ENCODE measurements around the gene STUM. TPM values are rescaled to one million over a fixed set of nuclear protein-coding genes. Genes with fewer than 3 reads are reported as not detected.

Gene STUM
- total RNA-seq, 6 experiments from 2014 or later: 0.06 to 0.68 (median 0.13) TPM; not detected in 2

DNA sequence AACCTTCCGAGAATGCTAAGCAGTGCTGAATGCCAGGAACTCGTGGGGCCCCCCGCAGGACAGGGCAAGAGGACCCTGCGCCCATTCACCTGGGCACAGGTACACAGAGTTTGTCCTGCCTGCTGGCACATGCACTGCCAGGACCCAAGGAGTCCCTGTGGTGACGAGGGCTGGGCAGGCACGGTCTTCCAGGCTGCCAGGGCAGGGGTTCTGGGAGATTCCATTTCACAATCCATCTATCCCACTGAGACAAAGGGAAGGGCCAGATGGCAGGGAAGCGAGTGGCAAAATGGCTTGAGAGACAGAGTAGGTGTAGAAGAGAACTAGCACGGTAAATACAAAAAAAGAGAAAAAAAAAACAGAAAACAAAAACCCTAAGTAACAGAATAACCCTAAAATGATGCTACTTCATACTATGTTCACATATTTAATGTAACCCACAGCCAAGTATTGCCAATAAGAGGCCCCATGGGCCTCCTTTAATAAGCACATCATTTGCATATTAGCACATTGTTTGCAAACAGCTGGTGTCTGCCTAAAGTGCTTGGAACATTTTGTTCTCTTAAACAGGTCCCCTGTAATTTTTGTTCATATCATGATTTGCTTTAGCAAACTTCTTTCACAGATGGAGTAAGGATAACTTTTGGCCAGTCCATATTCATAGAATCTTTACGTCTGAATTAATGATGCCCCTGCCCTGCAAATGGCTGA, 83.8 kb downstream of the STUM start:
- DNase-seq (peak in 1 of 3 donors; percentile 32), ATAC-seq (no peak)
- intact Hi-C loops (cut with DNase I): no loop called here
- TF ChIP-seq, protein P1, sequence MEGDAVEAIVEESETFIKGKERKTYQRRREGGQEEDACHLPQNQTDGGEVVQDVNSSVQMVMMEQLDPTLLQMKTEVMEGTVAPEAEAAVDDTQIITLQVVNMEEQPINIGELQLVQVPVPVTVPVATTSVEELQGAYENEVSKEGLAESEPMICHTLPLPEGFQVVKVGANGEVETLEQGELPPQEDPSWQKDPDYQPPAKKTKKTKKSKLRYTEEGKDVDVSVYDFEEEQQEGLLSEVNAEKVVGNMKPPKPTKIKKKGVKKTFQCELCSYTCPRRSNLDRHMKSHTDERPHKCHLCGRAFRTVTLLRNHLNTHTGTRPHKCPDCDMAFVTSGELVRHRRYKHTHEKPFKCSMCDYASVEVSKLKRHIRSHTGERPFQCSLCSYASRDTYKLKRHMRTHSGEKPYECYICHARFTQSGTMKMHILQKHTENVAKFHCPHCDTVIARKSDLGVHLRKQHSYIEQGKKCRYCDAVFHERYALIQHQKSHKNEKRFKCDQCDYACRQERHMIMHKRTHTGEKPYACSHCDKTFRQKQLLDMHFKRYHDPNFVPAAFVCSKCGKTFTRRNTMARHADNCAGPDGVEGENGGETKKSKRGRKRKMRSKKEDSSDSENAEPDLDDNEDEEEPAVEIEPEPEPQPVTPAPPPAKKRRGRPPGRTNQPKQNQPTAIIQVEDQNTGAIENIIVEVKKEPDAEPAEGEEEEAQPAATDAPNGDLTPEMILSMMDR (IDR thresholded peaks at IDR 0.05): no peak
- no peak for TF ChIP-seq POLR2A (IDR thresholded peaks at IDR 0.05)
- no peaks in the 10 kb centered on the region for H3K36me3 ChIP-seq
- no peaks in the 10 kb centered on the region for H3K27me3 ChIP-seq
- H3K9me3 ChIP-seq: no peaks in the 10 kb centered on the region
- H3K4me1 ChIP-seq: no peaks in the 10 kb centered on the region
- no peak overlapping the region for H3K4me3 ChIP-seq
- 72% methylated on average over 5 of the region's 9 CpGs for WGBS (ENCODE audit: insufficient coverage, low coverage, low lambda C conversion rate, missing lambda C conversion rate)
- no peak overlapping the region for H3K27ac ChIP-seq

DNA sequence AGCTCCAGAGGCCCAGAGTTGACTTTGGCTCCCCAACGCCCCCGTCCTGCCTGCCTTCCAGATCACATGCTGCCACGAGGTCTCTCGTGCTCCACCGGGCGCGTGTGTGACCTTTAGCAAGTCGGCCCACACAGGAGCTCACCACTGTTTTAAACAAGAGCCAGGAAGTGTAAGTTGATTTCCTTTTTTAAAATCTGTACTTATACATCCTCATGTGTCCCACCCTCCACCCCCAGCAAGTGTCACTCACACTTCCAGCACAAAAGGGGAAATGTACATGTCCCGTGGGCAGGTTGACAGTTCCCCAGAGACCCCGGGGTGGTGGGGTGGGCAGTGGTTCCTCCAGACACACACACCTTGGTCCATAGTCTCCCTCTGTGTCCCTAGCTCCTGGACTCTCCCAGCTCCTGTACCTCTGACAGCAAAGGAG, 84.4 kb downstream of the STUM start:
- ATAC-seq: no peak

DNA sequence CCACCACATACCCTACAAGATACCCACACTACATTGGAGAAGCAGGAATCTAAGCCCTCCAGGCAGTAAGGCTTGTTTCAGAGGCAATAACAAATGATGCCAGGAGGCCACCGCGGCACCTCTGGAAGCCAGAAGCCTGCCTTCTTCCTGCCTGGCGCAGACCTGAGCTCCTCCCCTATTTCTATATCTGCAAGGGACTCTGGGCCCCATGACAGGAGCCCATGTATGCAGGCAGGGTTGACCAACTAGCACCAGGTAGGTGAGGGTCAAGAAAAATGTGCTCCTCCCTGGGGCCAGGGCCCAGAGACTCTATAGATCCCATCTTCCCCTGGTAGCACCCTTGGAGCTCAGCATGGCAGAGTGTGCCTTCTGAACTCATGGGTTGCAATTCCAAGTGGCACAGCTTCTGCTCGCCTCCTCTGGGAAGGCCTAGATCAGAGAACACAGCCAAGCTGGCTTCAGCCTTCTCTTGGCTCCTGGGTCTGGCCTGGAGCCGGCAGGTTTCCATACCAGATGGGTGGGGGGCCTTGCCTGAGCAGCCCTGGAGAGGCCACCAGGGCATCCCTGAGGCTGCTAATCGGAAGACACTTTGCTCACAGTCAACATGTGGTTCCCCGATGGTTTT, 85.1 kb downstream of the STUM start:
- no peaks in the 10 kb centered on the region for H3K27me3 ChIP-seq
- H3K4me3 ChIP-seq: no peak overlapping the region
- peak in 1 of 4 donors; percentile 2 for ATAC-seq
- TF ChIP-seq POLR2A (IDR thresholded peaks at IDR 0.05): no peak
- TF ChIP-seq, protein P1 (IDR thresholded peaks at IDR 0.05): no peak
- WGBS (ENCODE audit: insufficient coverage, low coverage, low lambda C conversion rate, missing lambda C conversion rate): 40% methylated on average over 1 of the region's 7 CpGs
- no peaks in the 10 kb centered on the region for H3K36me3 ChIP-seq
- no peak overlapping the region for H3K27ac ChIP-seq
- no peaks in the 10 kb centered on the region for H3K9me3 ChIP-seq
- peak in 1 of 3 donors; percentile 44 for DNase-seq
- no peaks in the 10 kb centered on the region for H3K4me1 ChIP-seq
- intact Hi-C loops (cut with DNase I): no loop called here

More for the DNA sequence above, 84.4 kb downstream of the STUM start:
- intact Hi-C loops (cut with DNase I): no loop called here
- Histone ChIP-seq H3K9me3 (no peaks in the 10 kb centered on the region), H3K27ac (no peak overlapping the region), H3K4me1 (no peaks in the 10 kb centered on the region), H3K36me3 (no peaks in the 10 kb centered on the region), H3K27me3 (no peaks in the 10 kb centered on the region), H3K4me3 (no peak overlapping the region)
- TF ChIP-seq, protein P1 (IDR thresholded peaks at IDR 0.05): no peak
- no peak for TF ChIP-seq POLR2A (IDR thresholded peaks at IDR 0.05)
- peak in 1 of 3 donors; percentile 40 for DNase-seq
- WGBS (ENCODE audit: insufficient coverage, low coverage, low lambda C conversion rate, missing lambda C conversion rate): 56% methylated on average over 10 of the region's 10 CpGs

DNA sequence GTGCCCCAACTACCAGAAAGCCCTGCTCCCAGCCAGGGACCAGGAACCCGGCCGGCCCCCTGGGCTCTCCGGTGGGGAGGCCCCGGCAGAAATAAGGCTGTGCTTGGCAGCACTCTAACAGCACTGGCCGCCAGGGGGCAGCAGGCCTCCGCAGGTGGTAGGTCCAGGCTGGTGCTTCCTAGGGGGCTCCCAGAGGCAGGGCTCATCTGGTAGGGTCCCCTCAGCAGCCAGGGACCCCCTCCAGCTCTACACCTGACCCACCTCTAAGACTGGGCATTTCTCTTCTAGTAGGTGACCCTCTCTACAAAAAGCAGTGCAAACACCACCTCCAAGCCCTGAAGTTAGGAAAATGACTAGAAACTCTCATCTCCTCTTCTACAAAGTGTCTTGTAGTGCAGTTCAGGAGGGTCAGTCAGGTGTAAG, 85.6 kb downstream of the STUM start:
- 3% methylated on average over 5 of the region's 6 CpGs for WGBS (ENCODE audit: insufficient coverage, low coverage, low lambda C conversion rate, missing lambda C conversion rate)
- peak; percentile 78 to 86 (median 83) for DNase-seq
- H3K27me3 ChIP-seq: no peaks in the 10 kb centered on the region
- H3K27ac ChIP-seq: no peak overlapping the region
- H3K36me3 ChIP-seq: no peaks in the 10 kb centered on the region
- intact Hi-C loops (cut with DNase I): no loop called here
- TF ChIP-seq, protein P1 (IDR thresholded peaks at IDR 0.05): peak; percentile 82 to 94 (median 94)
- no peak for TF ChIP-seq POLR2A (IDR thresholded peaks at IDR 0.05)
- H3K9me3 ChIP-seq: no peaks in the 10 kb centered on the region
- H3K4me1 ChIP-seq: no peaks in the 10 kb centered on the region
- no peak overlapping the region for H3K4me3 ChIP-seq
- peak; percentile 84 to 89 (median 87) for ATAC-seq

All from right lobe of liver (tissue), 6 donors.